COLO668 (cell line): ENCODE measurements around the gene BRD9.
"Not testable (repeated sequence)": the region's sequence is repeated elsewhere in the genome, so short reads cannot be mapped to it uniquely, and the experiment has no call there.

Experiments
- DNase-seq: peaks from one replicate; lab custom pipeline; 2025; ENCODE audit not compliant: unreplicated experiment; lab: John Stamatoyannopoulos, UW

The BRD9 gene

GRCh38 chr5:923281-923873 is 30.8 kb upstream of the BRD9 start:
- DNase-seq: peak; percentile 89

GRCh38 chr5:922436-923280 is 30.1 kb upstream of the BRD9 start:
- no peak for DNase-seq

DNA sequence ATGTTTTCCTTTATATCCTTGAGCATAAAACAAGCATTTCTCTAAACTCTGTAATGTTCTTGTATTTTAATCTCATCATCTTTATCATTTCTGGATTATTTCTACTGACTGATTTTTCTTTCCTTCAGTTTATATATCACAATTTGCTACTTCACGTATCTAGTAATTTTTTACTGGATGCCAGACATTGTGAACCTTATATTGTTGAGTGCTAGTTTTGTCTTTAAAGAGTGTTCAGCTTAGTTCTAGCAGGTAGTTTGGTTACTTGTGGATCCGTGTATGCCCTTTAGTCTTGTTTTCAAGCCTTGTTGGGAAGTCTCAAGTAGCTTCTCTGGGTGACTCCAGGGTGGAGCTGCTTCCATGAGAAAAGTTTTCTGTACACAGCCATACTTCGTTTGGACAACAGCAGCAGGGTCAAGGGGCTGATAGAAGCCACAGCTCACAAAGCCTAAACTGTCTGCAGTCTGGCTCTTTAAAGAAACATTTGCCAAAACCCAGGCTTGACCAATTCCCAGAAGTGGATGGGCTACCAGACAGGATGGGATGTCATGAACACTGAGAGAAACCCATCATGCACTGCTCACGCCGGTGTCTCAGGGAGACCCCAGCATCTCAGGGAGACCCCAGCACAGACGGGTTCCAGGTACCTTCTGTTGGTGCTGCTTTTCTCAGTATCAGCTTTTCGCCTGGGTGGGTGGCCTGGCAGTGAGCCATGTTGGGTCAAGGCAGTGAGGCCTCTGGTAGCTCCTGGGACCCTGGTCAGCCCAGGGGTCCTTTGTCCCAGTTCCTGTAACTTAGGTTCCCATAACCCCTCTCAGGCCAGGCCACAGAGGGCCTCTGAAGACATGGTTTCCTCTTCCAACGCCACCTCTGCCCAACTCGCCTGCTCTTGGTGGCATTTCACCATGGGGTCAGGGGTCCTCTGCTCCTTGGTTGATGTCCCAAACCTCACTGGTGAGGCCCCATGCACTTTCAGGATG is 29.1 kb upstream of the BRD9 start:
- DNase-seq: no peak

GRCh38 chr5:920321-920720 is 27.7 kb upstream of the BRD9 start:
- DNase-seq: no peak

DNA sequence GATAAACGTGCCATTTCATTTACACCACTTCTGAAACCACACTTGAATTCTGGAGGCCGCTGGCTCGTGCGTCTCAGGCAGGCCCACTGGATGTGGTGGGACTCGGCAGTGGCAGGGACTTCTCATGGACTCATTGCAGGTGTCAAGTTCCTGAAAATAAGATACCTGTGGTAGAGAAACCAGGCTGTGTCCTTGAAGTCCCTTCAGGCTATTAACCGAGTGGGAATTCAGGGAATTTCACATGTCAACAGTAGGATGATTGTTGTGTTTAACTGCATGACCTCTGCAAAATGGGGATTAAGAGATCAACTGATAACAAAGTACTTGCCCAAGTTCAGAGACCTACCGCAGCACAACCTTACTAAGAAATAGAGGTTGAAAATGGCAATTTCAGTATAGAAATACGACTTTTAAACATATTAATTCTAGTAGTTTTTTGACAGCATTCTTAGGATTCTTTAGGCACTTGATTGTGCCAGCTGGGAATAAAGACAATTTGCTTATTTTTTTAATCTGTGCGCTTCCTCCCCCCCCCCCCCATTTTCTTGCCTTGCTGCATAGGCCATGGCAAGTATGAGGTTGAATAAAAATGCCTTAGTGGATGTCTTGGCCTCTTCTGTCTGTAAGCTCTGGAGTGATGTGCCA is 26.9 kb upstream of the BRD9 start:
- DNase-seq: no peak

- DNase-seq: not testable (repeated sequence)
Measured at GRCh38 chr5:918717-919116, 26.1 kb upstream of the BRD9 start.

DNA sequence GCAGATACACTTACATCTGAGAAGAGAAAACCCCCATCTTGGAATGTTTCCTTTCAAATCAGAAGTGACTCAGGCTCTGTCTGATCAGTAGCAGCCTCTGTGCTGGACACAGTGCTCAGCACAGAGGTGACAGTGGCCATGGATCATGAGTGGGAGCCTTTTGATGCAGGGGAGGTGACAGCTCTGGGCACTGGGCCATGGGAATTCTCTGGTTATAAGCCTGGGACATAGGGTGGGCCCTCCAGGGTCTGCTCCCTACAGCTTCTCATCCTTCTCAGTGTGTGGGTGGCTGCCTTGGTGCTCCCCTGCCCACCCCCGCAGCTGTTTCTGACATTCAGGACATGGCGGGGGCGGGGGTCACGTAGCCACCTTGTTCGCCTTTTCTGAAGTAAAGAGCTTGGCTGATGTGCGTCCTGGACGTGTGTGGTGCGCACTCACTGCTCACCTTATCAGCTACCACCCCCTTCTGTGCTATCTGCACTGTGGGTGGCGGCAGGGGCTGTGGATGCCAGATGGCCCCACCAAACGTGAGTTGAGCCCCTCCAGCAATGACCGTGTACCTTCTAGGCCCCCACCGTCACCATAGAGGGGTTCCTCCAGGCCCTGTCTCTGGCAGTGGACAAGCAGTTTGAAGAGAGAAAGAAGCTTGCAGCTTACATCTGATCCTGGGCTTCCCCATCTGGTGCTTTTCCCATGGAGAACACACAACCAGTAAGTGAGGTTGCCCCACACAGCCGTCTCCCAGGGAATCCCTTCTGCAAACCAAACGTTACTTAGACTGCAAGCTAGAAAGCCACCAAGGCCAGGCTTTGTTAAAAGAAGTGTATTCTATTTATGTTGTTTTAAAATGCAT is 24.1 kb upstream of the BRD9 start:
- DNase-seq: no peak

- DNase-seq: no peak
Measured at GRCh38 chr5:915946-916345, 23.3 kb upstream of the BRD9 start.

GRCh38 chr5:915346-915745 is 22.7 kb upstream of the BRD9 start:
- not testable (repeated sequence) for DNase-seq

DNA sequence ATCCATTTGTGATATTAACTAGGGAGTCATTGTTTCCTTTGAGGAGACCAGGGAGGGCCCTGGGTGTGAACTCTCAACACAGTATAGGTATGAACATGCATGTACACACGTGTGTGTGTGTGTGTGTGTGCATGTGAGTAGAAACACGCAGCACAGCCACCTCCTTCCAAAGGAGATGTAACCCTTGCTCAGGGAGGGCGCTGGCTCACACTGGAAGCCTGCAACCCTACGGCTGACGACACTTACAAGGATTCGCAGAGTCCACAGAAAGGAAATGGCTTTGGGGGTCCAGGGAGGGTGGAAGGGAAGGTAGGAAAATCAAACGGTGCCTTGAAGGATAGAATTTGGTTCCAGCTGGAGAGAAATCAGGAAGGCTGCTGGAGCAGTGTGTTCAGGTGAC is 22.0 kb upstream of the BRD9 start:
- DNase-seq: no peak

- no peak for DNase-seq
Measured at GRCh38 chr5:914174-914573, 21.6 kb upstream of the BRD9 start.

- DNase-seq: peak; percentile 48
Measured at GRCh38 chr5:912280-913091, 19.9 kb upstream of the BRD9 start.

GRCh38 chr5:911601-912000 is 19.0 kb upstream of the BRD9 start:
- DNase-seq: no peak

DNA sequence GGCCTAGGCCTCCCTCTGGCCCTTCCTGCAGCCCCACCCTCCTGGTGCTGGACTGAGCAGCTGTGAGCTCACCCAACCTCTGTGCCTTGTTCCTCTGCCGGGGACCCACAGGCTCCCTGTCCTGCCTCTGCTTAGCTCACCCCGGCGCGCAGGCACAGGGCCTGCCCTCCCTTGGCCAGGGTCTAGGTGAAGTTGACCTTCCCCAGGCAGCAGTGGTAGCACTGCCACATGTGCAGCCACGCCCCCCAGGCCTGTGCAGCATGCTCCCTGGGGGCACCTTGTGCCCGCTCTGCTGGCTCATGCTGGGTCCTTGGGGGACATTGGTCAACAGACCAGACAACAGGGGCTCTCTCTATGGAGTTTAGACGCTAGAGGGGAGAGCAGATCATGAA is 18.2 kb upstream of the BRD9 start:
- no peak for DNase-seq

DNA sequence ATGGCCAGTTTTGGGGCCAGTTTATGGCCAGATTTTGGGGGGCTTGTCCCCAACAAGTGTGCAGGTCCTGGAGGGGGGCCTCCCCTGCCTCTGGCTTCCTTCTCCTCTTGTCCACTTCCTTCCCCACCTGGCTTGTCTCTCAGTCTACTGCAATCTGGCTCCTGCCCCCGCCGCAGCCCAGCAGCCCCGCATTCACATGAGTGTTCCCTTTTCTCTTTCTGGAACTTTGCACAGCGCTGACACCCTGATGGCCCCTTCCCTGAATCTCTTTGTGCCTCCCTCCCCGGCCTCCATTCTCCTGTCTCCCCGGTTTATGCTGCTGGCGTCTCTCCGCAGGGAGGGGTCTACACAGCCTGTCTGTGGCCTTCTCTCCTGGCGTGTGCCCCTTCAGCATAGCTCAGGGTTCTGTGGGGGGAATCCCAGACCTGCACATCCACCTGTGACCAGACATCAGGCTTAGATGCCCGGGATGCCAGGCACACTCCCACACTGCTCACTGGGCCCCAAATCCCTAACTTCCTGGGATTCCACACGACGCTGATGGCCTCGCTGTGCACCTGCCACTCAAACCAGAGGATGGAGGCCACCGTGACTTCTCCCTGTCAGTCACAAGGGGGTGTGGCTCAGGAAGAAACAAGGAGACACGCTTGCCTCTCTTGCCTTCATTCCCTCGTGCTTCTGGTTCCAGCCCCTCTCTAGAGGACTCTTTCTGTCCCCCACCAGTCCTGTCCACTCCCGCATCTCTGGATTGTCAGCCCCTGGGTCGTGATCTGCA is 17.6 kb upstream of the BRD9 start:
- no peak for DNase-seq

- no peak for DNase-seq
Measured at GRCh38 chr5:909086-909485, 16.5 kb upstream of the BRD9 start.

- DNase-seq: no peak
Measured at GRCh38 chr5:908172-908571, 15.6 kb upstream of the BRD9 start.

GRCh38 chr5:907366-907910 is 14.8 kb upstream of the BRD9 start:
- DNase-seq: no peak
